ENCODE data around the gene PDE1A. TPM values are rescaled to one million over a fixed set of nuclear protein-coding genes. Genes with fewer than 3 reads are reported as not detected.

PDE1A gene
- polyA plus RNA-seq, 1 experiment, result 4.3 TPM

GRCh38 chr2:182375862-182376261 is 51.0 kb downstream of the PDE1A start:
- ChIA-PET CTCF (no interaction called here), POLR2A (no interaction called here)
- Histone ChIP-seq H3K4me3 (ENCODE audit: low read depth, low read length) (no peak overlapping the region), H3K27me3 (ENCODE audit: control insufficient read depth, insufficient read depth, low read length) (no peaks in the 10 kb centered on the region), H3K27ac (ENCODE audit: low read depth, low read length) (no peak overlapping the region), H3K9me3 (ENCODE audit: control insufficient read depth, insufficient read depth, low read length) (peaks cover 7% of the 10 kb centered on the region; the same call in 1 of the 2 replicates)
- DNase-seq (ENCODE audit: low read depth, low spot score), result no peak
- no peak for TF ChIP-seq CTCF (IDR thresholded peaks at IDR 0.05; ENCODE audit: low read depth, low read length)

- H3K27me3 ChIP-seq (ENCODE audit: control insufficient read depth, insufficient read depth, low read length), result no peaks in the 10 kb centered on the region
- peak; percentile 38 for DNase-seq (ENCODE audit: low read depth, low spot score)
- ChIA-PET POLR2A (no interaction called here), CTCF (no interaction called here)
- TF ChIP-seq CTCF (IDR thresholded peaks at IDR 0.05; ENCODE audit: low read depth, low read length), result no peak
- peaks cover 7% of the 10 kb centered on the region; the same call in 1 of the 2 replicates for H3K9me3 ChIP-seq (ENCODE audit: control insufficient read depth, insufficient read depth, low read length)
- peak overlapping the region; percentile 66 for H3K27ac ChIP-seq (ENCODE audit: low read depth, low read length)
- H3K4me3 ChIP-seq (ENCODE audit: low read depth, low read length), result no peak overlapping the region
These were observed 54.2 kb downstream of the PDE1A start for GRCh38 chr2:182372661-182373060.

- H3K27ac ChIP-seq (ENCODE audit: low read depth, low read length), result no peak overlapping the region
- TF ChIP-seq CTCF (IDR thresholded peaks at IDR 0.05; ENCODE audit: low read depth, low read length), result no peak
- no peaks in the 10 kb centered on the region for H3K9me3 ChIP-seq (ENCODE audit: control insufficient read depth, insufficient read depth, low read length)
- DNase-seq (ENCODE audit: low read depth, low spot score), result no peak
- no peaks in the 10 kb centered on the region for H3K27me3 ChIP-seq (ENCODE audit: control insufficient read depth, insufficient read depth, low read length)
- POLR2A ChIA-PET, result no interaction called here
- H3K4me3 ChIP-seq (ENCODE audit: low read depth, low read length), result no peak overlapping the region
- CTCF ChIA-PET, result no interaction called here
These were observed 57.8 kb downstream of the PDE1A start for GRCh38 chr2:182368996-182369395.

- TF ChIP-seq CTCF (IDR thresholded peaks at IDR 0.05; ENCODE audit: low read depth, low read length), result no peak
- Histone ChIP-seq H3K27ac (ENCODE audit: low read depth, low read length) (no peak overlapping the region), H3K4me3 (ENCODE audit: low read depth, low read length) (no peak overlapping the region), H3K27me3 (ENCODE audit: control insufficient read depth, insufficient read depth, low read length) (no peaks in the 10 kb centered on the region), H3K9me3 (ENCODE audit: control insufficient read depth, insufficient read depth, low read length) (no peaks in the 10 kb centered on the region)
- DNase-seq (ENCODE audit: low read depth, low spot score), result no peak
- POLR2A ChIA-PET, result no interaction called here
- CTCF ChIA-PET, result no interaction called here
These were observed 58.4 kb downstream of the PDE1A start for GRCh38 chr2:182368446-182368845.

GRCh38 chr2:182367401-182367800 is 59.4 kb downstream of the PDE1A start:
- Histone ChIP-seq H3K9me3 (ENCODE audit: control insufficient read depth, insufficient read depth, low read length) (no peaks in the 10 kb centered on the region), H3K27me3 (ENCODE audit: control insufficient read depth, insufficient read depth, low read length) (no peaks in the 10 kb centered on the region), H3K27ac (ENCODE audit: low read depth, low read length) (no peak overlapping the region), H3K4me3 (ENCODE audit: low read depth, low read length) (no peak overlapping the region)
- no peak for TF ChIP-seq CTCF (IDR thresholded peaks at IDR 0.05; ENCODE audit: low read depth, low read length)
- CTCF ChIA-PET, result interaction anchor here (1.2 kb wide), 1 partner anchor 282 kb away, joined by 5 read pairs; no protein-coding TSS in a partner anchor
- DNase-seq (ENCODE audit: low read depth, low spot score), result no peak
- POLR2A ChIA-PET, result interaction anchor here (0.7 kb wide), 1 partner anchor 299 kb away, joined by 3 read pairs; no protein-coding TSS in a partner anchor

Data from AG04450 (cell line).